Mesenteric fat pad (tissue), 1 donor: ENCODE data around the gene HPF1. TPM values are rescaled to one million over a fixed set of nuclear protein-coding genes. Genes with fewer than 3 reads are reported as not detected.
"Not testable (repeated sequence)": the region's sequence is repeated elsewhere in the genome, so short reads cannot be mapped to it uniquely, and the experiment has no call there.

ENCODE experiments used
- DNase-seq: peaks from one replicate; pipeline ENCODE4 v3.0.0-alpha.2; 2020; ENCODE audit warnings: low spot score
- long read RNA-seq: library from polyadenylated mRNA; unstranded; transcript quantifications from one replicate; pipeline ENCODE4 v2.0.0, GENCODE V29; 2020
- total RNA-seq: library from RNA; stranded (reverse); fragmentation: NEBNext Ultra II Directional; extraction: Animal tissue kit (Norgen Biotek cat#: 25700); gene quantifications from one replicate; pipeline ENCODE4 v1.2.1, GENCODE V29; 2021
- donor health status: DM: yes; HTN: yes; CAD: no.

The HPF1 gene
- 17.7 TPM for total RNA-seq
- long read RNA-seq, transcript HPF1-201 (8 exons, 1,230 nt), result major isoform, 18 of 24 reads
- long read RNA-seq, partial matches to known transcripts, result 5 of 24 reads
- long read RNA-seq, other reads (novel, unspliced or antisense), result 1 of 24 reads

DNA sequence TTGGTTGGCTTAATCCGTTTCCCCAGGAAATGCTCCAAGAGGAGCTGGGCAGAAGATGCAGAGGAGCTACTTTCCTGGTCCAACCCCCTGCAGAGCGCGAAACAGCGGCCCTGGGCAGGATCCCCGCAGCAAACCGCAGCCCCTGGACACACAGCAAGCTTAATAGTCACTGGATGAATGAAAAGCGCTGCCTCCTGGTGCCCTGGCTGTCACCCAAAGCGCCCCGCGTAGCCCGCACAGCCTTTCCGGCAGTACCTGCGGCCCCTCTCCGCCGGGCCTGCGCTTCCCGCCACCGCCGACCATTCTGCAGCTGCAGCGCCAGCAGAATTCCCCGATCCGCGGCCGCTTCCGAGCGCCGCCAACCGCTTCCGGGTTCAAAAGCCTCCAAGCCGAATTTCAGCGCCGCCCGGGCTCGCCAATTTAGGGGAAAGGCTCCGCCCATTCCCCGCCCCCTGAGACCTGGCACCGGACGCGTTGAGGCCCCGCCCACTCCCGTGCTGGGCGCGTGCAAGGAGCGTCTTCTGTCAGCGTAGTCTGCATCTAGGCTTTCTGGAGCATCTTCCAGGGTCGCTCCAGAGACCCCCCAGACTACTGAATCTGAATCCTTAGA lies at the start of gene HPF1:
TSS of gene HPF1 (minus strand) at position 370 of the 610 bp plus-strand sequence. CDS start at position 303, 67 bp downstream.
- DNase-seq, result peak; percentile 98

DNA sequence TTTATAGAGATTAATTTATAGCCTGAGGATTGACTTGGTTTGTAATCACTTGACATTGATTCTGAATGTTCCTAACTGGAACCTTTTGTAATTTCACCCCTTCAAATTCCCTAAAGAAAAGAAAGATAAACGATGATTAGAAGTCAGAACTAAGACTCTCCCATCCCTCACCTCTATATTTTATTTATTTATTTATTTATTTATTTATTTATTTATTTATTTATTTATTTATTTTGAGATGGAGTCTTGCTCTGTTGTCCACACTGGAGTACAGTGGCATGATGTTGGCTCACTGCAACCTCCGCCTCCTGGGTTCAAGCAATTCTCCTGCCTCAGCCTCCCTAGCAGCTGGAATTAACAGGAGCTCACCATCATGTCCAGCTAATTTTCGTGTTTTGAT lies 49.0 kb upstream of the HPF1 start:
- DNase-seq, result not testable (repeated sequence)

DNA sequence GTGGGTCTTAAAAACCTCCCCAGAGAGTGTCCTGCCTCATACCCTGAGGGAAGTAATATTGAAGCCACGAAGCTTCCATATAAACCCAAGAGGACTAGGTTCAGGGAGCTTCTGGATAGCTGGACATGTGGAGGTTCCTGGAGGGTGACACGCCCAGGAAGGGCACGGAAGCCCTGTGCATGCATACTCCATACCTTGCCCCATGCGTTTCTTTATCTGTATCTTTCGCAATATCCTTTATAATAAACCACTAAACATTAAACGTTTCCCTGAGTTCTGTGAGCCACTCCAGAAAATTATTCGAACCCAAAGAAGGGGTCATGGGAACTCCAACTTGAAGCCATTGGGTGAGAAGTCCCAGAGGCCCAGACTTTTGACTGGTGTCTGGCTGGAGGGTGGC lies 45.7 kb upstream of the HPF1 start:
- DNase-seq, result no peak

DNA sequence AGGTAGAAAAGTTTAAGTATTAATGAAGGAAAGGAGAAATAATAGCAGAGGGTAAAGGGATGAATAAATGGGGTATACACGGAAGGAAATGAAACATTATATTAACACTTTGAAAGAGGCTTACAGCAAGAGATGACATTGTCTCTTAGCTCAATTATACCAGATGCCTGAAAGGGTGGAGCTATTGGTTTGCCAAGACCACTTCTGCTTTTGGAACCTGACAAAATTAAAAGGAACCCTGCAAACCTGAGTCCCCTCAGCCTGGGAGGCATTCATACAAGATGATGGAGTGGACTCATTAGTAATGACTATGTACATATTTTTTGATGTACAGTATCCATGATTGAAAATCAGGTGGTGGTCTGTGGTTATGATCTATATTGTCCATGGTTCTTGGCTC lies 45.1 kb upstream of the HPF1 start:
- DNase-seq, result no peak

DNA sequence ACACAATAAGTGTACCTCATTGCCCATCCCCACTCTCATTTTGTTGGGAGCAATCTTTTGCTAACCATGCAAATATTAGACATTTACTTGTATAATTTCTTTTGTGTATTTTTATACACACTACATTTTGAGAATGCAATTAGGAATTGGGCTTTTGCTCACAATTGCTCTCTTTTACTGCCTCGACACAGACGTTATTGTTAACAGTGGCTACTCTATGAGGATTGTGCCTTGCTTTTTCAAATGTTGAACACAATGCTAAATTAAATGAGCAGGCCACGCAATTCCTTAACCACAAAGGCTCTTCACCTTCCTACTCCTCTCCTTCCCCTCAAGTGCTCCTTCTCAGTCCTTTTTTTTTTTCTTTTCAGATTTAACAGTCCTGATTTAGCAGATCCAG lies 42.8 kb upstream of the HPF1 start:
- DNase-seq, result no peak

DNA sequence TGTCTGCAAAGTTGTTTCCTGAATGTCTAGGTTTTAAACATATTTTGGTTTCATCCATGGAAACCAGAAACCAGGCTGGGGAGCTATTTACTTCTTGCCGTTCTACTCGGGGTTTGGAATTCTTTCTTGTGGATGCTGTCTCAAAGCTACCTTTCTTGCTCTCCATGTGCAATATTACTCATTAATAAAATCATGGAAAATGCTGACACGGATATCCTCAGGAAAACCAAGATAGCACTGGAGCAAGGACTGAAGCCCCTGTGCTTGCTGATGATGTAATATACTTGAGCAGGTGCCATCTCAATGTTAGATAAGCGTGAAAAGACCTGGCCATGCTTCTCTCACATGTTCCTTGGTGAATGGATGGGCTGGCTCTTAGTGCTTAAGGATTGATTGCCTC lies 41.5 kb upstream of the HPF1 start:
- no peak for DNase-seq

DNA sequence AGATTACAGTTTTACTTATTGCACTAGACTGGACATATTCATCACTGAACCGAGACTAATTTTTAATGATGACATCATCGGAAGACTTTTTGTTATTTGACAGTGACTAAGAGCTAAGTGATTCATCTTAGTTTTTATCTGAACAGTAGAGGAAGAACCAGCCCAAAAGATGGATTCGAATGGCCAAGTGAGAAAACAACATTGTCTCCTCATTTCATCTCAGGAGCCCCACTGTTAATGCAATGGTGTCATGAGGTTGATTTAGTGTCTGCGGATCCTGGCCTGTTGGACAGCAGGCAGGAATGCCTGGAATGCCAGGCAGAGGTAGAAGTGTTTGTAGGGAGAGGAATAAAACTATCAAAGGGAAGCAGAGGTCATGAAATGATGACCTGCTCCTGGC lies 37.8 kb upstream of the HPF1 start:
- no peak for DNase-seq

DNA sequence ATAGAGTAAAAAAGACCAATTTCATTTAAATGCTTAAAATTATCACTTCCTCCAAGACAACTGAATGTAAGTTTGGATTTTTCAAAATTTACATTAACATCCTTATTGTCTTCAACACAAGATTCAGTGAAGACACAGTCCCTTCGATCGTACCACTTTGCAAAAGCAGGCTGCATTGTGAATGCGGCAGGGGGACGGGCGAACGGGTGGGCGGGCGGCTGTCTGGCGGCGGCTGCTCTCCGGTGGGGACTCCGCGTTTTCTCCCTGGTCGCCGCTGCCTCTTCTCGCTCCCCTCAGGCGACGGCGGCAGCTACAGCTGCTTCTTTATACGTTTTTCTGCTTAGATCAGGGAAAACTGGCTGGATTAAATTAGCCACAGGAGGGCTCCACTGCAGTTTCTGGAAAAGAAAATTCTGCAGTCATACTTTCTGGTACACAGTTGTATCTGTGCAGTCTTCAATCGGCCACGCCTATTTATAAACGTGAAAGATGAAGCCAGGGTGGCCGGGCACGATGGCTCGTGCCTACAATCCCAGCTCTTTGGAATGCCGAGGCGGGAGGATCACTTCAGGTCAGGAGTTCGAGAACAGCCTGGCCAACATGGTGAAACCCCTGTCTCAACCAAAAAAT lies 33.9 kb upstream of the HPF1 start:
- DNase-seq, result no peak

DNA sequence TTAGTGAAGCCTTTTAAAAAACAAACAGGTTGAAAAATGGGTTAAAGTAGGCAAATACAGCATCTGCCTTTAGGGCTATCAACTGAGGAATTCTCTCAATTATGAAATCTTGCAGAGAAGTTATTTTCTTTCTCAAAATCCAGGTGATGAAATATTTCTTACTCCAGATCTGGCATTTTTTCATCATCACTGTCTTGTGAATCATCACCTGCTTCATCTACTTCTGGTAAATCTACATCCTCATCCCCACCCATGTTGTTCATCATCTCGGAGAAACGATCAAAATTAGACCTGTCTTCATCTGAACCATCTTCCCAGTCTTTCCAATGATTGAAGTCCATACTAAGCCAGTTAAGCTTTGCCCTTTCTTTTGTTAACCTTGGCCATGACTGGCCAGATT lies 33.3 kb upstream of the HPF1 start:
- DNase-seq, result no peak

DNA sequence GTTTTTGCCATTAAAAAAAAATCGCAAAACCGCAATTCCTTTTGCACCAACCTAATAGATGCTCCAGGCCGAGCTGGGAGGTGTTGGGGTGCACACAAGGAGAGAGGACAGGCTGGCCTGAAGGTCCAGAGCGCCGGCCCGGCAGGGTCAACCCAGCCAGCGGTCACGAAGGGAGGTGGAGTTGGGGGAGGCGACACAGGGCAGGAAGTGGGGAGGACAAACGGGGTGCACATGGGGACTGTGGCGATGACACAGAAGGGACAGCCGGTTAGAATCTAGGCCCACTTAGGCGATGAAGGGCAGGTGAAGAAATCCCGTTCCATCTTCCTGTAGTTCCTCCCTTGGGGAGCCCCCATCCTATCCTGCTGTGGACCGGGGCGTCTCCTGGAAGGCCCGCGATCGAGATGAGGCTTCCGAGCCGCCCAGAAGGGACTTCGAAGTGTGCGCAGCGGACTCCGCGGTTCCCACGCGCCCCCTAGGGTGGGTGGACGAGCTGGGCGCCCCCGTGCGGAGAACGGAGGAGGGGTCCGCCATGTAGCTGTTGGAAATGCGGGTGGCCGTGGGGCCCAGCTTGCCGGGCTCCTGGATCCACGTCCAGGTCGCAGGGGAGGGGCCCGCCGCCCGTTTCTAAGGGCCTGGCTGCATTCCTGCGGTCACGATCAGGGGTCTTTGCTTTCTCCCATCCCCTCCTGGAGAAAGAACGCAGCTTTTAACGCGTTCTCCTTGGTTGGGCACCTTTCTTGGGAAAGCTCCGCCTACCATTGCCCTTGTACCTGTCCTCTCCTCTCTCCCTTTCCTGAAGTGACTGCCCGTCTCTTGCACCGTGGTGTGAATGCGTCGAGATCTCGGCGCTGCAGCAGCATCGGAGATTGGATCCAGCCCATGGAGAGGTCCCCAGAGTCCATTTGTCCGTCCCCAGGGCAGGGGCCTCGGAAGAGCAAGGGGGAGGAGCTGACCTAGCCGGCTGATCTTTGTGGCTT lies 17.0 kb upstream of the HPF1 start:
- no peak for DNase-seq

DNA sequence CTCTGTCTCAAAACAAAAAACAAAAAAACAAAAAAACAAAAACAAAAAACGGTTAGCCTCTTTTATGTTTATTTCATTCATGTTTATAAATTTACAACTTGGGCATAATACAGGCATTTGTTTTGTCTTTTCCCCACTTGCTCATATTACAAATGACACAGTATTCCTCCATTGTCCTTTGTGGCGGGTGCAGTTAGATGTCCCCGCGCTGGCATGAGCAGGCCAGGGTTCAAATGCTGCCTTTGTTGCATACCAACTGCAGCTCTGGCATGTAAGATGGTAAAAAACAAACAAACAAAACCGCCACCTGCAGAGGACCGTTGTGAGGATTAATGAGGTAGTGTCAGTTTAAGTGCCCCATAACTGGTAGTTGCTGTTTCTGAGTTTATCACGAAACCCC lies 16.1 kb upstream of the HPF1 start:
- DNase-seq, result no peak

DNA sequence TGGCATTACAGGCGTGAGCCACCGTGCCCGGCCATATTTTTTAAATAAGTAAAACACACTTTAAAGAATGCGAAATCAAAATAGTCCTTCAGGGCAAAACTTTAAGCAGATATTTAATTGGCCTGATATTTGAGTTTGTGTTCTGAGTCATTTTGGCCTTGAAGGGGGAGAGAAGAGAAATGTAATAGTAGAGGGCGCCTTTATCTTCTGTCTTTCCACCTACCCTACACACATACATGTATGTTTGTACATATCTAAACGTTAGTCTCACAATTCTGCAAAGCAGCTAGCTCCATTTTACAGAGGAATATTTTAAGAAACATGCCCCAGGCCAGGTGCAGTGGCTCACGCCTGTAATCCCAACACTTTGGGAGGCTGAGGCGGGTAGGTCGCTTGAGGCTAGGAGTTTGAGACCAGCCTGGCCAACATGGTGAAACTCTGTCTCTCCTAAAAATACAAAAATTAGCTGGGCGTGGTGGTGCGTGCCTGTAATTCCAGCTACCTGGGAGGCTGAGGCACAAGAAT lies 13.9 kb upstream of the HPF1 start:
- not testable (repeated sequence) for DNase-seq

DNA sequence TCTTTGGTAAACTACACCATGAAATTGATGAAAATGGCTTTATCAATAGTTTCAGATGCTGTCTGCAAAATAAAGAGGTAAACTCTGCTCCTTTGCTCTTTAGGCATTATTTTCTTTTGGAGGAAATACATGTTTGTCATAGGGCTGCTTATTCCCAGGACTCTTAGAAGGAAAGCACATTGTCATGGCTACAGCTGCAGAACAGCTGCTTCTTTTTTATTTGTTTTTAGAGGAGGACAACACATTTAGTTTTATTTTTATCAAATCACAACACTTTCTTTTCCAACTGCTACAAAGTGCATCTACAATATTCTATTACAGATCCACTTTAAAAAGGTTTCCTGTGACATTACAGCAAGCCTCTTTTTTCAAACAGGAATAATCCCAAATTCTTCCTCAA lies 12.7 kb upstream of the HPF1 start:
- DNase-seq, result no peak

DNA sequence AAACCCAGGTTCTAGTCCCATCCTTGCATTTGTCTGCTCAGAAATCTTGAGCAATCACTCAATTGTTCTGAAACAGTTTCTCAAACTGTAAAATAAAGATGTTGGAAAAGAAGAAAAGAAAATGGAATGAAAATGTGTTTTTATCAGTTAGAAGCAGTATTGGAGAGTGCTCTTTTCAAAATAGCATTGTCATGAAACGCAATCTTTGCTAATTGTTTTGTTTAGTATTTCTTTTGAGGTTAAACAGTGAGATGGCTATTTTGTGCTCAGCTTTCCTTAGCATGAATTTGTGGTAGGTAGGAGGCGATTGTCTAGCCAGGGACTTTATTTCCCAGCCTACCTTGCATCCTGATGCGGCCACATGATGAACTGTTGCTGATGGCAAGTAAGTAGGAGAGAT lies 10.6 kb upstream of the HPF1 start:
- DNase-seq, result no peak

DNA sequence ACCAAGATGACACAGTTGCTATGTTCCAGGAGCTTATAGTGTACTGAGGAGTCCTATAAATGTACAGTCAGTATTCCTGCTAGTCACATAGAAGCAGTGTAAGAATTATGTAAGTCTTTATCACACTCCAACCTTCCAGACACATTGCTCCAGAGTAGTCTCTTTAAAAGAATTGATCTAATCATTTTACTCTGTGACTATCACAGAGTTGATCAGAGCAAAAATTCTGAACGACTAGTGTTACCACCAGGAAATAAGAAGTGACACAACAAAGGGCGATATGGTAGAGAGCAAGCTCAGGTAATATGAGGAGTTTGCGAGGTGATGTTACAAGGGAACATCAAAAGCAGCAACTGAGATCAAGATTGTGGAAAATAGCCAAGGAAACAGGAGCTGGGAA lies 9.0 kb upstream of the HPF1 start:
- no peak for DNase-seq

DNA sequence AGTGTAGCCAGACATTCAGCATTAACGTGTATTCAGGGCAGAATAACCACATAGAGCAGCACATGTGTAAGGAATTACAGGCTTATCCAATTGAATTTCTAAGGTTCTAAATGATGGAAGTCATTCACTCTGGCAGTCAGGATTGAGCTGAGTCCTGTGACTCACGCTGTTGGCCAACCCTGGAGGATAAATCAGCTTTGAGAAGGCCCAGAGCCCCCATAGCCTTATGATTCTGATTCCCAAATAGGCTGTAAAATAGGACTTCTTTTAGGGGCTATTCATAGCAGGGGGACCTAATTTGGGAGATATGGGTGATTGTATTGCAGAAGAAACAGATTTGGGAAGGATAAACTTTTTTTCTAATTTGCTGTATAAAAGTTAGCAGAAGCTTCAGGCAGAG lies 8.1 kb upstream of the HPF1 start:
- DNase-seq, result no peak

DNA sequence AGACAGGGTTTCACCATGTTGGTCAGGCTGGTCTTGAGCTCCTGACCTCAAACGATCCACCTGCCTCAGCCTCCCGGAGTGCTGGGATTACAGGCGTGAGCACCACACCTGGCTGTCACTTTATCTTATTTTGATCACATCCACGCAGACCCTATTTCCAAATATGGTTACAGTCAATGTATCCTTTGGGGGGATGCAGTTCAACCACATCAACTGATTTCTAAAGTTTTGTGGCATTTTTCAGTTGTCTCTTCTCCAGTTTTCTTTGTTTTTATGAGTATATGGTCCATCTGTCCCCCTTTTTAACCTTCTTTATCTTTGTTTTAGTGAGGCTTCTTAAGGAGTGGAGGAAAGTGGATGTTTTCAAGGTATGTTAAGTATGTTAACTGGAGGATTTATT lies 4.1 kb upstream of the HPF1 start:
- DNase-seq, result no peak

DNA sequence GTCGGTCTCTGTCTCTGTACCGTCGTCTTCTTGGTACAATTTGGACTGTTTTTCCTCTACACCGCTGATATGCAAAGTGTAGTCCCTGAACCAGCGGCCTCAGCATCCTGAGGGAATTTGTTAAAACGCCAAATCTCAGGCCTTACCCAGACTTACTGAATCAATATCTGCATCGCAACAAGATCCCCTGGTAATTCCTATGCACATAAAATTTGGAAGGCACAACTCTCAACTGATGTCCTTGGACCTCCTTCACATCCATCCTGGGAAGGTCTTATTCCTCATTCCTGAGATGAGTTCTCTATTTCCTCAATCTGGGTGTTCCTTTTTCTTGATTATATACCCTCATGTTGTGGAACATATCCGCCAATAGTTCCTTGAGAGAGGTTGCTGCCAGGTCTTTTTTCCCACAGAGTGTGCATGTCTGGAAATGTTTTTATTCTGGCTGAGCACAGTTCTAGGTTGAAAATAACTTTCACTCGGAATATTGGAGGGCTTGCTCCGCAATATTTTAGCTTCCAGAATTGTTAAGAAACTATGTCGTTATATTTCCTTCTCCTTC lies 738 bp upstream of the HPF1 start:
- DNase-seq, result no peak

DNA sequence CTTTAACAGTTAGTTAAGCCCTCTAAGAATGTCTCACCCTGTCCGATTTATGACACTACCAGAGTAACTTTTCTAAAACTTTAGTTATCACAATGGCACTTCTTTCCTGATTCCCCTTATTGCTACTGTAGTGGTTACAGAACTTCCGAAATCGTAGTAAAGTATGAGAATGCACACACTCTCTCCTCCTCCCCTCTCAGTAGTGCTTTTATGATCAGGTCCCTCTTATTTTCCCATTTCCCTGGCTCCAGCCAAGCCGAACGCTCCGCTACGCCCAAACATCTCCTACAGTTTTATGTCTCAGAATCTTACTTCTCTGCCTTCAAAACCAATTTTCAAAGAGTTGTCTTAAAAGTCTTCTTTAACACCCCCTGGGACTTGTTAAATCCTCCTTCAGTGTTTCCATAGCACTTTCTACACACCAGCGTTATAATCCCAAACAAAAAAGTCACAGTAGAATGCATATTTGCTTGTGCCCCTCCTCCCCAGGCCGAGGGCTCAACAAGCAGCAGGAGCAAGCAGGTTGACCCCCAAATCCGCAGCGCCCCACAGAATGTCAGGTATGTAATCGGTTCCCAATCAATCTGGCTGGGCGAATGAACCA lies 671 bp downstream of the HPF1 start:
- DNase-seq, result no peak

DNA sequence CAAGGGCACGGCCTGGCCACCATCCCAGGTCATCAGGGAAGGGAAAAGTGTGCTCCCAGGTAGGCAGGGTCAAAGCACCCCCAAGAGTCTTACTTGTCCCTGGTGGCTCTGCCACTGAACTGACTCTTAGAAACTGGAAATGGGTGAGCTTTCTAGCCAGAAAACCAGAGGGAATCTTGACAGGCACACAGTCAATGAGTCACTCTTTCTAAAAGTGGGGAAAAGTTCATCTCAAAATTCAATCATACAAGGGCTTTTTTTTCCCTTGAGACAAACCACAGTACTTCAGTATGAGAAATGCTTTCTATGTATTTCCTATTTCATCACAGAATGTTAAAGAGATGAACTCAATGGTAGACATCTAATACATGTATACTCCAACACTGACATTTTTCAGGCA lies 12.5 kb downstream of the HPF1 start:
- no peak for DNase-seq

DNA sequence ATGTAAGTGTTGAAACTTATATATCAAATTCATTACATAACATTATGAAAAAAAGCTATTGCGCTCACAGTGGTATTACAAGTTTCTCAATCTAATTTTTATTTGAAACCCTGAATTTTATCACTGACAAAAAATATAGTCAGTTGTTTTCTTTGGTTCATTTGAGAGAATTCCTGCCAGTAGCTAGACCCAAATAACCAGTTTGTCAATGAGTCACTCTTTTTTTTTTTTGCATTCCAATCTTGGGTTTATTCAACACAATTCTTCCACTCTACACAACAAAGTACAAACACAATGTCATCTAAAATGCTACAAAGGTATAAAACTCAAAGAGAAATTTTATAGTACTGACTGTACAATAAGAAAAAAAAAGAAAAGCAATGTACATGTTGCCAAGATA lies 13.1 kb downstream of the HPF1 start:
- DNase-seq, result no peak
